BLaER1 (cell line): ENCODE results near the gene CDK4.
"Not testable (repeated sequence)": the region's sequence is repeated elsewhere in the genome, so short reads cannot be mapped to it uniquely, and the experiment has no call there.

Experiments used
- H3K27ac ChIP-seq: shearing (Covaris generic); formaldehyde crosslinking; 2 replicates; pipeline ENCODE4 v1.8.1; 2022
- H3K27me3 ChIP-seq: shearing (Covaris generic); formaldehyde crosslinking; 2 replicates; pipeline ENCODE4 v1.8.1; 2022
- H3K36me3 ChIP-seq: shearing (Covaris generic); formaldehyde crosslinking; 2 replicates; pipeline ENCODE4 v1.8.1; 2022
- H3K4me1 ChIP-seq: shearing (Covaris generic); formaldehyde crosslinking; 2 replicates; pipeline ENCODE4 v1.8.1; 2022
- H3K4me2 ChIP-seq: shearing (Covaris generic); formaldehyde crosslinking; 2 replicates; pipeline ENCODE4 v1.8.1; 2022
- H3K4me3 ChIP-seq: shearing (Covaris generic); formaldehyde crosslinking; 2 replicates; pipeline ENCODE4 v1.8.1; 2022
- H3K9ac ChIP-seq: shearing (Covaris generic); formaldehyde crosslinking; 2 replicates; pipeline ENCODE4 v1.8.1; 2022
- H3K9me3 ChIP-seq: shearing (Covaris generic); formaldehyde crosslinking; 2 replicates; pipeline ENCODE4 v1.8.1; 2022
- H4K20me1 ChIP-seq: shearing (Covaris generic); formaldehyde crosslinking; 2 replicates; pipeline ENCODE4 v1.8.1; 2022
- Cebpa-rat ChIP-seq: shearing (Covaris generic); IDR thresholded peaks from 2 replicates; pipeline ENCODE4 v1.8.1; 2022

CDK4 gene

GRCh38 chr12:57781801-57782200 lies 29.7 kb upstream of the CDK4 start:
- Histone ChIP-seq H3K9ac (0 out of 2 replicates have a peak overlapping the region, but pooled peaks have one; percentile 9), H3K4me2 (peak overlapping the region; percentile 67), H3K27ac (peak overlapping the region; percentile 35; the same call in 1 of the 2 replicates), H3K27me3 (no peaks in the 10 kb centered on the region), H4K20me1 (peaks cover 26% of the 10 kb centered on the region), H3K4me3 (no peak overlapping the region), H3K4me1 (peaks cover 35% of the 10 kb centered on the region), H3K9me3 (no peaks in the 10 kb centered on the region), H3K36me3 (peaks cover 49% of the 10 kb centered on the region)
- no peak for TF ChIP-seq Cebpa-rat

- Histone ChIP-seq H3K27ac (peak overlapping the region; percentile 35; the same call in 1 of the 2 replicates), H4K20me1 (peaks cover 23% of the 10 kb centered on the region), H3K9ac (0 out of 2 replicates have a peak overlapping the region, but pooled peaks have one; percentile 9), H3K36me3 (peaks cover 43% of the 10 kb centered on the region), H3K9me3 (no peaks in the 10 kb centered on the region), H3K4me2 (peak overlapping the region; percentile 67), H3K4me3 (no peak overlapping the region), H3K27me3 (no peaks in the 10 kb centered on the region), H3K4me1 (peaks cover 35% of the 10 kb centered on the region)
- TF ChIP-seq Cebpa-rat = peak; percentile 53; the same call in 1 of the 2 replicates
Measured at GRCh38 chr12:57781244-57781643, 29.1 kb upstream of the CDK4 start.

GRCh38 chr12:57780284-57780897 lies 28.3 kb upstream of the CDK4 start:
- Histone ChIP-seq H3K36me3 (peaks cover 35% of the 10 kb centered on the region), H3K4me2 (peak overlapping the region; percentile 67), H3K4me1 (peaks cover 35% of the 10 kb centered on the region), H3K4me3 (no peak overlapping the region), H3K9me3 (no peaks in the 10 kb centered on the region), H3K27ac (no peak overlapping the region), H3K27me3 (no peaks in the 10 kb centered on the region), H4K20me1 (peaks cover 14% of the 10 kb centered on the region), H3K9ac (no peak overlapping the region)
- no peak for TF ChIP-seq Cebpa-rat

- Histone ChIP-seq H3K9ac (no peak overlapping the region), H3K27me3 (no peaks in the 10 kb centered on the region), H3K4me1 (peaks cover 35% of the 10 kb centered on the region), H3K36me3 (peaks cover 29% of the 10 kb centered on the region), H4K20me1 (peaks cover 14% of the 10 kb centered on the region; the same call in 1 of the 2 replicates), H3K9me3 (no peaks in the 10 kb centered on the region), H3K4me3 (no peak overlapping the region), H3K4me2 (no peak overlapping the region), H3K27ac (no peak overlapping the region)
- TF ChIP-seq Cebpa-rat = no peak
Measured at GRCh38 chr12:57779736-57780135, 27.6 kb upstream of the CDK4 start.

GRCh38 chr12:57777911-57778310 lies 25.8 kb upstream of the CDK4 start:
- Histone ChIP-seq H3K9ac (no peak overlapping the region), H3K36me3 (peaks cover 19% of the 10 kb centered on the region), H3K4me1 (peaks cover 34% of the 10 kb centered on the region), H3K27ac (no peak overlapping the region), H3K4me3 (no peak overlapping the region), H3K9me3 (no peaks in the 10 kb centered on the region), H3K27me3 (no peaks in the 10 kb centered on the region), H4K20me1 (peaks cover 2% of the 10 kb centered on the region; the same call in 1 of the 2 replicates), H3K4me2 (no peak overlapping the region)
- TF ChIP-seq Cebpa-rat = no peak

GRCh38 chr12:57777367-57777766 lies 25.3 kb upstream of the CDK4 start:
- Histone ChIP-seq H4K20me1 (no peaks in the 10 kb centered on the region), H3K4me2 (no peak overlapping the region), H3K4me1 (peaks cover 37% of the 10 kb centered on the region), H3K27me3 (no peaks in the 10 kb centered on the region), H3K9ac (no peak overlapping the region), H3K4me3 (no peak overlapping the region), H3K9me3 (no peaks in the 10 kb centered on the region), H3K27ac (no peak overlapping the region), H3K36me3 (peaks cover 19% of the 10 kb centered on the region)
- TF ChIP-seq Cebpa-rat = no peak

GRCh38 chr12:57776247-57776587 lies 24.1 kb upstream of the CDK4 start:
- Histone ChIP-seq H3K9ac (no peak overlapping the region), H3K27ac (no peak overlapping the region), H3K4me2 (no peak overlapping the region), H3K36me3 (peaks cover 19% of the 10 kb centered on the region), H3K4me3 (no peak overlapping the region), H3K9me3 (no peaks in the 10 kb centered on the region), H3K4me1 (peaks cover 28% of the 10 kb centered on the region), H3K27me3 (no peaks in the 10 kb centered on the region), H4K20me1 (no peaks in the 10 kb centered on the region)
- TF ChIP-seq Cebpa-rat = no peak

- Histone ChIP-seq H3K9me3 (no peaks in the 10 kb centered on the region), H3K4me3 (no peak overlapping the region), H3K36me3 (peaks cover 21% of the 10 kb centered on the region), H3K4me2 (no peak overlapping the region), H3K27me3 (no peaks in the 10 kb centered on the region), H3K4me1 (peaks cover 28% of the 10 kb centered on the region), H3K9ac (no peak overlapping the region), H4K20me1 (no peaks in the 10 kb centered on the region), H3K27ac (no peak overlapping the region)
- no peak for TF ChIP-seq Cebpa-rat
Measured at GRCh38 chr12:57775563-57776246, 23.6 kb upstream of the CDK4 start.

GRCh38 chr12:57775044-57775443 lies 22.9 kb upstream of the CDK4 start:
- Histone ChIP-seq H3K4me2 (no peak overlapping the region), H3K4me3 (no peak overlapping the region), H3K27me3 (no peaks in the 10 kb centered on the region), H3K9ac (no peak overlapping the region), H3K36me3 (peaks cover 21% of the 10 kb centered on the region), H3K27ac (no peak overlapping the region), H3K4me1 (peaks cover 24% of the 10 kb centered on the region), H4K20me1 (no peaks in the 10 kb centered on the region), H3K9me3 (no peaks in the 10 kb centered on the region)
- no peak for TF ChIP-seq Cebpa-rat

GRCh38 chr12:57774634-57775033 lies 22.5 kb upstream of the CDK4 start:
- not testable (repeated sequence) for H3K9ac ChIP-seq, H3K9me3 ChIP-seq, H3K4me2 ChIP-seq, H3K27ac ChIP-seq, H3K27me3 ChIP-seq, H4K20me1 ChIP-seq, H3K4me3 ChIP-seq
- H3K36me3 ChIP-seq = peaks cover 21% of the 10 kb centered on the region
- H3K4me1 ChIP-seq = peaks cover 24% of the 10 kb centered on the region
